Measurements from ENCODE around the gene SMU1.

Gene SMU1

DNA sequence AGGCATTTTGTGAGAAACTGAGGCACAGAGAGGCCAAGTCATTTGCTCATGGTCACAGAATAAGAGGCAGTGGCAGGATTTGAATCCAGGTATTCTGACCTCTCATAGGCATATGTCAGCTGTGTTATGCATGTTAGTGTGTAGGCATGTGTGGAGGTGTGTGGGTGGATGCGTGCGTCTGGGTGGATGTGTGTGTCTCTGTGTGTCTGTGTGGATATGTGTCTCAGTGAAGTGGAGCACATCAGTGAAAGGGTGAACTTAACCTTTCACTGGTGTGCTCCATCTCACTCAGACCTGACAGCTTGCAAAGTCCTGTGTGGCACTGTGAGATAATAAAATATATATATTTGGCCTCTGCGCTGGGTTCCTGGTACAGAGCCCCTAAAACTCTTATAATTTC, 32.0 kb upstream of the SMU1 start:
- no peak overlapping the region for H2BK12ac ChIP-seq (ENCODE audit: low read length in 2 of 2)
- no peak overlapping the region for H3K4me3 ChIP-seq (ENCODE audit: insufficient read depth in 1 of 2, low read depth in 1 of 2, low read length in 2 of 2)
- no peaks in the 10 kb centered on the region for H3K27me3 ChIP-seq (ENCODE audit: control insufficient read depth in 1 of 2, insufficient read depth in 1 of 2, low read length in 2 of 2)
- no peak overlapping the region for H2BK15ac ChIP-seq (ENCODE audit: low read depth, poor library complexity, severe bottlenecking)
- H3K18ac ChIP-seq (ENCODE audit: low read depth in 1 of 2, low read length in 2 of 2), result no peak overlapping the region
- peaks cover 3% of the 10 kb centered on the region for H3K79me1 ChIP-seq (replicated peaks; ENCODE audit: low read length, poor library complexity, severe bottlenecking)
- H3K4me1 ChIP-seq (ENCODE audit: control insufficient read depth, insufficient read depth, low read depth, low read length), result peaks cover 19% of the 10 kb centered on the region
- H3K4ac ChIP-seq (ENCODE audit: low read depth in 1 of 2, low read length in 2 of 2), result no peak overlapping the region
- 100% methylated on average over 3 of the region's 3 CpGs for WGBS
- no peak overlapping the region for H3K4me2 ChIP-seq (ENCODE audit: low read length, poor library complexity, severe bottlenecking)
- no peak overlapping the region for H4K8ac ChIP-seq (ENCODE audit: low read length)
- no peak overlapping the region for H3K27ac ChIP-seq (ENCODE audit: low read length, poor library complexity, severe bottlenecking)
- H4K91ac ChIP-seq (ENCODE audit: low read length), result no peak overlapping the region
- no peak overlapping the region for H2AK5ac ChIP-seq (ENCODE audit: low read length, severe bottlenecking)
- no peak overlapping the region for H3K23ac ChIP-seq (ENCODE audit: low read length in 2 of 2)
- H3K9ac ChIP-seq (ENCODE audit: low read length), result no peak overlapping the region
- no peak overlapping the region for H2BK5ac ChIP-seq (ENCODE audit: low read depth, low read length, poor library complexity, severe bottlenecking)
- H3K36me3 ChIP-seq (ENCODE audit: control insufficient read depth in 1 of 2, insufficient read depth in 2 of 2, low read depth in 1 of 2, low read length in 2 of 2), result peaks cover 20 to 35% of the 10 kb centered on the region in 2 experiments
- no peak overlapping the region for H3K14ac ChIP-seq (ENCODE audit: low read length in 2 of 2)
- H2AFZ ChIP-seq (ENCODE audit: low read depth, low read length), result no peak overlapping the region
- no peak for DNase-seq
- no peaks in the 10 kb centered on the region for H3K9me3 ChIP-seq (ENCODE audit: control insufficient read depth, low read length)
- no peak overlapping the region for H2BK120ac ChIP-seq (ENCODE audit: low read depth, low read length)

- H3K27me3 ChIP-seq (ENCODE audit: control insufficient read depth in 1 of 2, insufficient read depth in 1 of 2, low read length in 2 of 2), result no peaks in the 10 kb centered on the region
- H2AFZ ChIP-seq (ENCODE audit: low read depth, low read length), result no peak overlapping the region
- H3K36me3 ChIP-seq (ENCODE audit: control insufficient read depth in 1 of 2, insufficient read depth in 2 of 2, low read depth in 1 of 2, low read length in 2 of 2), result peaks cover 15 to 28% of the 10 kb centered on the region in 2 experiments
- no peak overlapping the region for H3K4me3 ChIP-seq (ENCODE audit: insufficient read depth in 1 of 2, low read depth in 1 of 2, low read length in 2 of 2)
- H3K9me3 ChIP-seq (ENCODE audit: control insufficient read depth, low read length), result no peaks in the 10 kb centered on the region
- no peak overlapping the region for H3K23ac ChIP-seq (ENCODE audit: low read length in 2 of 2)
- no peak overlapping the region for H2BK120ac ChIP-seq (ENCODE audit: low read depth, low read length)
- no peak overlapping the region for H4K8ac ChIP-seq (ENCODE audit: low read length)
- peaks cover 3% of the 10 kb centered on the region for H3K79me1 ChIP-seq (replicated peaks; ENCODE audit: low read length, poor library complexity, severe bottlenecking)
- H3K18ac ChIP-seq (ENCODE audit: low read depth in 1 of 2, low read length in 2 of 2), result peak overlapping the region in 1 of 2 experiments; percentile 7
- peak overlapping the region; percentile 52 for H3K9ac ChIP-seq (ENCODE audit: low read length)
- peaks cover 20% of the 10 kb centered on the region for H3K4me1 ChIP-seq (ENCODE audit: control insufficient read depth, insufficient read depth, low read depth, low read length)
- peak overlapping the region; percentile 16 for H2AK5ac ChIP-seq (ENCODE audit: low read length, severe bottlenecking)
- no peak for DNase-seq
- no peak overlapping the region for H3K4me2 ChIP-seq (ENCODE audit: low read length, poor library complexity, severe bottlenecking)
- WGBS, result 72% methylated on average over 4 of the region's 5 CpGs
- H3K4ac ChIP-seq (ENCODE audit: low read depth in 1 of 2, low read length in 2 of 2), result no peak overlapping the region
- no peak overlapping the region for H2BK12ac ChIP-seq (ENCODE audit: low read length in 2 of 2)
- no peak overlapping the region for H4K91ac ChIP-seq (ENCODE audit: low read length)
- peak overlapping the region; percentile 21 for H3K27ac ChIP-seq (ENCODE audit: low read length, poor library complexity, severe bottlenecking)
- H3K14ac ChIP-seq (ENCODE audit: low read length in 2 of 2), result no peak overlapping the region
- no peak overlapping the region for H2BK15ac ChIP-seq (ENCODE audit: low read depth, poor library complexity, severe bottlenecking)
- H2BK5ac ChIP-seq (ENCODE audit: low read depth, low read length, poor library complexity, severe bottlenecking), result no peak overlapping the region
These were observed 31.3 kb upstream of the SMU1 start for GRCh38 chr9:33107762-33108161.

DNA sequence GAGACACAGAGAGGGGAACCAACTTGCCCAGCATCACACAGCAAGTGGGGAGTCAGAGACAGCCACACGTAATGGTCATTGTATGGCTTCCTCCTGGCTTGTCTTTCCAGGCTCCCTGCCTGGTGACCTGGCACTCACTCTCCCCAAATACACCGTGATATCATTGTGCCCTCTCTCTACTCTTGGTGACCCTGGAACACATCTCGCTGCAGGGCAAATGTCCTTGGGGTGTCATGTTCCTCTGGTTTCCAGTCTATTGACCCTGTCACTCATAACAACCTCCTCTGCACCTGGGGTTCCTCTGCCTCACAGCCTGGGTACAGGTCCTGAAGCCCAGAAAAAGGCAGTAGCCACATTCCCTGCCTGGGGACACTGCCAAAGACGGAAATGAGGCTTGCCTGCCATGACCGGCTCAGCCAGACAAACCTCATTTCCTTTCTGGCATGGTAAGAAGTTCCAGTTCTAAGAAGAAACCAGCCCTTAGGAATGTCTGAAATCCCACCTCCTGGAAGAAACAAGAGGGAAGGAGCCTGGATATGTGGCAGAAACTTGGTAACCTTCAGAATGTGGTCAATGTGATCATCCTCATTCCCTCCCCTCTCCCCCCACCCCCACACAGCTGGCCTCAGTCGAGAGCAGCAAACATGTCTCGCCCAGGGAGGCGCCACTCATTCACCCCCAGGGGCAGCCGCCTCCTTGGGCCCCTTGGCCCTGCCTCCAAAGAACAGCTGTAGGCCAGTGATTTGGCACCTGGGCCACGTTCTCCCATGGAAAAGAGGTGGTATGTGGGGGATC, 30.6 kb upstream of the SMU1 start:
- H2BK120ac ChIP-seq (ENCODE audit: low read depth, low read length), result no peak overlapping the region
- no peak overlapping the region for H2BK5ac ChIP-seq (ENCODE audit: low read depth, low read length, poor library complexity, severe bottlenecking)
- peak overlapping the region; percentile 32 for H4K8ac ChIP-seq (ENCODE audit: low read length)
- WGBS, result 71% methylated on average over 10 of the region's 10 CpGs
- no peaks in the 10 kb centered on the region for H3K9me3 ChIP-seq (ENCODE audit: control insufficient read depth, low read length)
- H3K27ac ChIP-seq (ENCODE audit: low read length, poor library complexity, severe bottlenecking), result peak overlapping the region; percentile 51
- no peak overlapping the region for H3K23ac ChIP-seq (ENCODE audit: low read length in 2 of 2)
- H4K91ac ChIP-seq (ENCODE audit: low read length), result no peak overlapping the region
- H2AK5ac ChIP-seq (ENCODE audit: low read length, severe bottlenecking), result peak overlapping the region; percentile 88
- no peak overlapping the region for H3K4me2 ChIP-seq (ENCODE audit: low read length, poor library complexity, severe bottlenecking)
- H3K14ac ChIP-seq (ENCODE audit: low read length in 2 of 2), result peak overlapping the region in 1 of 2 experiments; percentile 19
- H3K4ac ChIP-seq (ENCODE audit: low read depth in 1 of 2, low read length in 2 of 2), result no peak overlapping the region
- H3K18ac ChIP-seq (ENCODE audit: low read depth in 1 of 2, low read length in 2 of 2), result peak overlapping the region in 1 of 2 experiments; percentile 7
- H3K36me3 ChIP-seq (ENCODE audit: control insufficient read depth in 1 of 2, insufficient read depth in 2 of 2, low read depth in 1 of 2, low read length in 2 of 2), result peaks cover 13 to 20% of the 10 kb centered on the region in 2 experiments
- no peaks in the 10 kb centered on the region for H3K27me3 ChIP-seq (ENCODE audit: control insufficient read depth in 1 of 2, insufficient read depth in 1 of 2, low read length in 2 of 2)
- H3K4me3 ChIP-seq (ENCODE audit: insufficient read depth in 1 of 2, low read depth in 1 of 2, low read length in 2 of 2), result no peak overlapping the region
- H2AFZ ChIP-seq (ENCODE audit: low read depth, low read length), result no peak overlapping the region
- peaks cover under 1% of the 10 kb centered on the region for H3K79me1 ChIP-seq (replicated peaks; ENCODE audit: low read length, poor library complexity, severe bottlenecking)
- no peak overlapping the region for H2BK15ac ChIP-seq (ENCODE audit: low read depth, poor library complexity, severe bottlenecking)
- peak overlapping the region; percentile 52 for H3K9ac ChIP-seq (ENCODE audit: low read length)
- DNase-seq, result peak; percentile 47
- H3K4me1 ChIP-seq (ENCODE audit: control insufficient read depth, insufficient read depth, low read depth, low read length), result peaks cover 26% of the 10 kb centered on the region
- peak overlapping the region; percentile 2 to 12 for H2BK12ac ChIP-seq (ENCODE audit: low read length in 2 of 2)

DNA sequence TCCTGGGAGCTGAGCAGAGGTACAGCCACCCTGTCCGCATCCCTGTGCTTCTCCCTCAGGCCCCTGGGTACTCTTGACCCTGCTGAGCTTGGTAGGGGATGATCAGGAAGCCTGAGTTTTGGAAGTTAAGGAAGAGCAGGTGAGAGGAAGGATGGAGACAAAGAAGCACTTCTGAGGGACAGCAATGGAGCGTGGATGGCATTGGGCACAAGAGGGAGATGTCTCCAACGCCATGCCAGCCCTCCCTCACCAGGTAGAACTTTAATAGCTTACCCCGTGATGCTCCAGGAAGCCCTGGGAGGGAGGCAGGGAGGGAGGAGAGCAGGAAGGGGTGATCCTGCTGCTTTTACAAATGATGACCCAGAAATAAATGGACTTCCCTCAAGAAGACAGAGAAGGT, 29.9 kb upstream of the SMU1 start:
- Histone ChIP-seq H3K27ac (ENCODE audit: low read length, poor library complexity, severe bottlenecking) (no peak overlapping the region), H4K8ac (ENCODE audit: low read length) (no peak overlapping the region), H2BK15ac (ENCODE audit: low read depth, poor library complexity, severe bottlenecking) (no peak overlapping the region), H3K14ac (ENCODE audit: low read length in 2 of 2) (no peak overlapping the region), H3K27me3 (ENCODE audit: control insufficient read depth in 1 of 2, insufficient read depth in 1 of 2, low read length in 2 of 2) (no peaks in the 10 kb centered on the region), H3K36me3 (ENCODE audit: control insufficient read depth in 1 of 2, insufficient read depth in 2 of 2, low read depth in 1 of 2, low read length in 2 of 2) (peaks cover 6 to 14% of the 10 kb centered on the region in 2 experiments), H3K9me3 (ENCODE audit: control insufficient read depth, low read length) (no peaks in the 10 kb centered on the region), H3K4me3 (ENCODE audit: insufficient read depth in 1 of 2, low read depth in 1 of 2, low read length in 2 of 2) (no peak overlapping the region), H3K79me1 (replicated peaks; ENCODE audit: low read length, poor library complexity, severe bottlenecking) (no peaks in the 10 kb centered on the region), H3K4ac (ENCODE audit: low read depth in 1 of 2, low read length in 2 of 2) (no peak overlapping the region), H2BK12ac (ENCODE audit: low read length in 2 of 2) (peak overlapping the region in 1 of 2 experiments; percentile 45), H3K9ac (ENCODE audit: low read length) (peak overlapping the region; percentile 52), H3K23ac (ENCODE audit: low read length in 2 of 2) (no peak overlapping the region), H3K4me2 (ENCODE audit: low read length, poor library complexity, severe bottlenecking) (no peak overlapping the region), H2BK5ac (ENCODE audit: low read depth, low read length, poor library complexity, severe bottlenecking) (no peak overlapping the region), H2BK120ac (ENCODE audit: low read depth, low read length) (no peak overlapping the region), H2AFZ (ENCODE audit: low read depth, low read length) (no peak overlapping the region), H4K91ac (ENCODE audit: low read length) (peak overlapping the region; percentile 37), H2AK5ac (ENCODE audit: low read length, severe bottlenecking) (peak overlapping the region; percentile 88), H3K18ac (ENCODE audit: low read depth in 1 of 2, low read length in 2 of 2) (no peak overlapping the region), H3K4me1 (ENCODE audit: control insufficient read depth, insufficient read depth, low read depth, low read length) (peaks cover 28% of the 10 kb centered on the region)
- WGBS, result 88% methylated on average over 4 of the region's 4 CpGs
- no peak for DNase-seq
